Right hindlimb (tissue), 1 donor: ENCODE measurements around the gene WDR5.

ENCODE experiments used
- DNase-seq: peaks from one replicate; pipeline ENCODE4 v3.0.0-alpha.2; 2018

The WDR5 gene

GRCh38 chr9:134132208-134132870, 3.5 kb upstream of the WDR5 start:
- no peak for DNase-seq

- DNase-seq, result no peak
Measured at GRCh38 chr9:134134949-134135342, 936 bp upstream of the WDR5 start.

- no peak for DNase-seq
Measured at GRCh38 chr9:134136118-134136995, 475 bp downstream of the WDR5 start.

DNA sequence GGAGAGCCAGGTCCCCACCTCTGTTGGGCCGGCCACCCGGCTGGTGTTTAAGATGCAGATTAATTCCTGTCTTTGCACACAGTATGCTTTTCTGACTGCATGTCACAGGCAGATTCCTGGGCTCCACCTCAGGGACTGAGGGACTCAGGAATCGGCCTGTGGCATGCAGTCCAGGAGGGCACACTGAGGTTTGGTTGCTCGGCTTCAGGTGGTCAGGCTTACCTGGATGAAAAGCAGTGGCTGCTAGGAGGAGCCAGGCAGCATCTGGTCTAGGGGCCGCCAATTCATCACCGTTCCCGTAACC, 1.1 kb downstream of the WDR5 start:
- no peak for DNase-seq

DNA sequence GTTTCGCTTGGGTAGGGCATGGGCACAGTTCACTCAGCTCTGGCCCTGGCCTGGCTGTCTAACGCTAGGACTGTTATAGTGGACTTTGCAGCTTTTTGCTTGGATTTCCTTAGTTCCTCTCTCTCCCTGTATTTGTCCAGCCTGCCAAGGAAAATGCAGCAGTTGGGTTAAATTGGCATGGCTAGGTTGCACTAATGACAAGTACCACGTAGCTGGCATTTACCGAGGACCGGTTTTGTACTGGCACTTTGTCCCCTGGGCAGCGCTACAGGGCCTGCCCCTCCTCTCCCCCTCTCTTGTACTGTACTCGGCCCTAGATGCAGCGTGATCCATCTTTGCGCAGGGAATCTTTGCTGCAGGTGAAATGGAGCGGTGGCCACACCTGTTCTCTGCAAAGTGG, 2.4 kb downstream of the WDR5 start:
- no peak for DNase-seq

DNA sequence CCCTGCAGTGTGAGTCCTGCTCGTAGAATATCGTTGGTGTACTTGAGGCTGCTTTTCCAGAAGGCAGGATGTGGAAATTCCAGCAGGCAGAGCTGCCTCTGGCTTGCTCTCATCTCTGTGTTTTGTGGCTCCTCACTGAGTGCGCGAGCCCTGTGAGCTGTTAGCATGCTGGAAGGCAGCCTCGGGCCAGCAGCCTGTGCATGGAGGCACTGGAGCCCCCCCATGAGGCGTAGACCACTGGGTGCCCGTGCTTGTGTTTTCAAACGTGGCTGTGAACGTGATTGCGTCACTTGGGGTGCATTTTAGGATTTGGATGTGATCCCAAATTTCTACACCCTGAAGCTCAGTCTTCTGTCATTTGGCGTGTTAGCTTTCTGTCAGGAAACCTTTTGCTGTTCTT, 3.2 kb downstream of the WDR5 start:
- DNase-seq, result peak; percentile 46

DNA sequence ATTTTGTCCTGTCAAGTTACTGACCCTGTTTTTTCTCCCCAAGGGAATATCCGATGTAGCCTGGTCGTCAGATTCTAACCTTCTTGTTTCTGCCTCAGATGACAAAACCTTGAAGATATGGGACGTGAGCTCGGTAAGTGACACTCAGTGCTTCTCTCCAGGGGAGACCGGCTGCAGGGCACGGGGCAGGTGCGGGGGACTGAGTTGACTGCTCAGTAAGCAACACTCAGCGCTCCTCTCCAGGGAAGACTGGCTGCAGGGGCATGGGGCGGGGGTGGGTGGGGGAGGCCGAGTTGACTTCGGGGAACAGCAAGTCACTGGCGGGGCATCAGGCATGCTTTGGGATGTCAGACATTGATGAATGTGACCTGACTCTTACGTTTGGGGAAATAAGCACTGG, 6.0 kb downstream of the WDR5 start:
- DNase-seq, result no peak

GRCh38 chr9:134144801-134145200, 8.9 kb downstream of the WDR5 start:
- DNase-seq, result no peak

GRCh38 chr9:134145262-134145661, 9.4 kb downstream of the WDR5 start:
- no peak for DNase-seq

DNA sequence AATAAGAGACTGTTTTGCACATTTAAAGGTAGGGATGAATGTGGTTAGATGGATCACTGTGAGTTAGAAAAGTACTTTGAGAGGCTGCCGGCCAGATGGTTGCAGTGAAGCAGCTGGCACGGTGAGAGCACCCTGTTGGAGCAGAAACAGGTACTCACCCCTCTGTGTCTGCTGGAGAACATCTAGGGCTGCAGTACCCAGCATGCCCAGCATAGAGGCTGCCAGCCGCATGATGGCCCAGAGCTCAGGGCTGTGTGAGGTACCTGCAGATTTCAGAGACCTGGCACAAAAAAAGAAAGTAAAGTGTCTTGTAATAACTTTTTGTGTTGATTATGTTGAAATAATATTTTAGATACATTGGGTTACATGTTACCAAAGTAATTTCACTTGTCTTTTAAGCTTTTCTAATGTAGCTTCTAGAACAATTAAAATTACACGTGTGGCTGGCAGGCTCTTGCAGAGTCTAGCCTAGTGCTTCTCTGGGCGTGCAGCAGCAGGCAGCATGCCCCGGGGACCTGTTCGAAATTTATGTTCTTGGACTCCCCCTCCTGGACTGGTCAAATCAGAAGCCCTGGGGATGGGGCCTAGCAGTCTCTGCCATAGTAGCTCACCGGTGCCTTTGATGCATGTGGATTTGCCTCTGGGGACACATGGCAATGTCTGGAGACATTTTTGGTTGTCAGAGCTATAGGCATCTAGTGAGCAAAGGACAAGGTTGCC, 11.1 kb downstream of the WDR5 start:
- no peak for DNase-seq

- no peak for DNase-seq
Measured at GRCh38 chr9:134149380-134149779, 13.5 kb downstream of the WDR5 start.

GRCh38 chr9:134150557-134151214, 14.8 kb downstream of the WDR5 start:
- no peak for DNase-seq

GRCh38 chr9:134152022-134152448, 16.2 kb downstream of the WDR5 start:
- DNase-seq, result no peak

DNA sequence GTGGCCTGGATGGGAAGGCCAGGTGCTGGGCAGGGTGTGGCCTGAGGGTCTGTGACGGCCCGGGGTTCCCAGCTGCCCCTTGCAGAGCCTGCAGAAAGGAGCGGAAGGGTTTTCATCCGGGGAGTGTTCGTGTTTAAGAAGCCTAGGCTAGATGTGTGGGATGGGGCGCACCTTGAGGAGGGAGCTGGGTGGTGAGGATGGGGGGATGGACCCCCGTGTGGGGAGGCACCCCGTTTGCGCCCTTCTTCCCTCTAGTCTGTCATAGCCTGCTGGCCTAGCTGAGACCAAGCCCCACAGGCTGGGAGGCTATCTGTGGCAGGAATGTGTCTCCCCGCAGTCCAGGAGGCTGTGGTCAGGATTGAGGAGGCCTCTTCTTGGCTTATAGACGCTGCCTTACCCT, 16.6 kb downstream of the WDR5 start:
- no peak for DNase-seq

GRCh38 chr9:134153450-134153849, 17.6 kb downstream of the WDR5 start:
- DNase-seq, result no peak

- DNase-seq, result no peak
Measured at GRCh38 chr9:134154262-134154701, 18.4 kb downstream of the WDR5 start.

GRCh38 chr9:134155812-134156377, 20.0 kb downstream of the WDR5 start:
- DNase-seq, result no peak

DNA sequence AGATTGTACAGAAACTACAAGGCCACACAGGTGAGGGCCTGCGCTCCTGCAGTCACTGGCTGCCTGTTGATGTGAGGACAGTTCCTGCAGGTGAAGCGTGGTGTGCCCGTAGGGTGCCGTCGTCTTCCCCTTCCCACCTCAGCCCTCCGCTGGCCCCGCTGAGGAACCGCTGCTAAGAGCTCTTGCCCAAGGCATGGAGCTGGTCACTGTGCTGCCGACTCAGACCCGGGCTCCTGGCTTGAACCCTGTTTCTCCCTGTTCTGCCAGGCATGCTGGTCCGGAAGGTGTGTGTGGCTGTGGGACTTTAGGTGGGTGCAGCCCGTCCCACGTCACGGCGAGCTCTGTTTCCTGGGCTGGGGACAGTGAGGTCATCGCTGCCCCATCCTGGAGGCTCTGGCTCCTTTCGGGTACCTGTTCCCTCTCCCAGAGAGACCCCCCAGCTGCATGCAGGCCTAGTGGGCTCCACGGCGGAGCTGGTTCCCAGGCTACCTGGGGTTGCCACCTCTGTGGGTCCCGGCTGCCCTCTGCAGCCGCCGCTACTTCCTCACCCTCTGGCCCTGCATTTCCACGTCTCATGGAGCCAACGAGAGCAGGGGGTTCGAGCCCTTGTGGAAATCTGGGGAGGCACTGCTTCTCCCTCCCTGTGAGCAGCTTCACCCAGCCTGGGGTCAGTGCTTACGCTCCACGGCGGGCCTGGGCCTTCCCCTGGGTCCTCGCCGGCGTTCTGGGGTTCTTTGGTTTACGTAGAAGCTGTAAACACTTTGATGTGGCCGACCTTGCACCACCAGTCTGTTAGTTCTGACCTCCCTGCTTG, 20.9 kb downstream of the WDR5 start:
- DNase-seq, result no peak

DNA sequence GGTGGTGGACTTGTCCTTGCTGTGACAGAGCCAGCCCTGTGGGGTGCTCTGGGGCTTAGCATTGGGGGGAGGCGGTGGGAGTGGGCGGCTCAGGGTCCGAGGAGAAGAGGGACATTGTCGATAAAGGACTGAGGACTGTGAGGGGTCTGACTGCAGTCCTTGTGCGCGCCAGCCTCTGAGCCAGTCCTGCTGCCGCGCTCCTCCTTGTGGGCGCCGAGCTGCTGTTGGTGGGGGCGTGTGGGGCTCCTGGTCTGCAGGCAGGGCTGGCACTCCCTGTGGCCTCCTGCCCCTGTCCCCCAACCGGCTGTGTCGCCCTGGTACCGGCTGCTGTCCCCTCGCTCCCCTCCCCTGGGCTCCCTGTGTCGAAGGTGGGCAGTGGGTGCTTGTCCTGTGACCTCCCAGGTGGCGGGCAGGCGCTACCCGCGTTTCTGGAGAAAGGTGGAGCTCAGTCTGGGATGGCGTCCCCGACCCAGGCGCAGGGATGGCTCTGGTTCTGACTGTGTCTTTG, 21.6 kb downstream of the WDR5 start:
- no peak for DNase-seq

DNA sequence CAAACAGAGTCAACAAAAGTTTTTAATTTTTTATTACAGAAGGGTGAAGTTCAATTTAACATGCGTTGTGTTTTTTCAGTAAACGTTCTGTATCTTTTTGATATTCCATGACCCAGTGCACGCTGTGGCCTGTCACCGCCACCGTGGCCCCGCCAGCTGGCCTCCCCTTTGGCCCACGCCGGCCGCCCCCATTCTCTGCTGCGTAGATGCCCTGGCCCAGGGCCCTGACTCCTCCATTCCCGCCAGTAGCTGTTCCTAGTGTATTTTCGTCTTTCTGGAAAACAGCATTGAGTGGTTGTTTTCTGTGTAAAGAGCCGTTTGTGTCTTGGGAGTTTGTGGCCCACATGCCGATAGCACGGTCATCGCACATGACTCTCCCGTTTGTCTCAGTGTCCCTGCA, 22.4 kb downstream of the WDR5 start:
- DNase-seq, result no peak

GRCh38 chr9:134158753-134159392, 23.0 kb downstream of the WDR5 start:
- DNase-seq, result no peak
